ENCODE measurements around the gene P4HA2. TPM values are rescaled to one million over a fixed set of nuclear protein-coding genes. Genes with fewer than 3 reads are reported as not detected.

P4HA2 gene
- polyA plus RNA-seq, 1 experiment = 435 TPM

DNA sequence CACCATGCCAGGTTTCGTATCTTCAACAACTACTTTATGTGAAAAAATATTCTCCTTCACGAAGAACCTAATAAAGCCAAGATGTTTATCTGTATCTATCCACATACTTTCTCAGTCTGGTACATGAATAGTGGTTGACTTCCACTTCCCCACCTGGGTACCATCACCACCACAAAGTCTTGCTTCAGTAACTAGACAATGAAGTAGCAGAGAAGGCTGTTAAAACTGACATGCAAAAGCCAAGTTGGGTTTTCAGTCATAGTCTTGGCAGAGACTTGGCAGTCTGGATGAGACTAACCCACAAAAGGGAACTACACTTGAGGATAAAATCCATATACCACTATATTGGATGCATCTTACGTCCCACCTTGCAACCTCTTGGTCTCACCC is 5.0 kb downstream of the P4HA2 start:
- ChIA-PET CTCF (interaction anchor here (1.7 kb wide), 1 partner anchor 11 kb away, joined by 3 read pairs; no protein-coding TSS in a partner anchor), POLR2A (no interaction called here)
- Histone ChIP-seq H3K36me3 (ENCODE audit: control insufficient read depth, insufficient read depth, low read length) (peaks cover 7% of the 10 kb centered on the region), H3K27me3 (ENCODE audit: control insufficient read depth, insufficient read depth, low read length) (no peaks in the 10 kb centered on the region), H3K4me3 (ENCODE audit: low read depth, low read length) (no peak overlapping the region)
- TF ChIP-seq, protein P1, sequence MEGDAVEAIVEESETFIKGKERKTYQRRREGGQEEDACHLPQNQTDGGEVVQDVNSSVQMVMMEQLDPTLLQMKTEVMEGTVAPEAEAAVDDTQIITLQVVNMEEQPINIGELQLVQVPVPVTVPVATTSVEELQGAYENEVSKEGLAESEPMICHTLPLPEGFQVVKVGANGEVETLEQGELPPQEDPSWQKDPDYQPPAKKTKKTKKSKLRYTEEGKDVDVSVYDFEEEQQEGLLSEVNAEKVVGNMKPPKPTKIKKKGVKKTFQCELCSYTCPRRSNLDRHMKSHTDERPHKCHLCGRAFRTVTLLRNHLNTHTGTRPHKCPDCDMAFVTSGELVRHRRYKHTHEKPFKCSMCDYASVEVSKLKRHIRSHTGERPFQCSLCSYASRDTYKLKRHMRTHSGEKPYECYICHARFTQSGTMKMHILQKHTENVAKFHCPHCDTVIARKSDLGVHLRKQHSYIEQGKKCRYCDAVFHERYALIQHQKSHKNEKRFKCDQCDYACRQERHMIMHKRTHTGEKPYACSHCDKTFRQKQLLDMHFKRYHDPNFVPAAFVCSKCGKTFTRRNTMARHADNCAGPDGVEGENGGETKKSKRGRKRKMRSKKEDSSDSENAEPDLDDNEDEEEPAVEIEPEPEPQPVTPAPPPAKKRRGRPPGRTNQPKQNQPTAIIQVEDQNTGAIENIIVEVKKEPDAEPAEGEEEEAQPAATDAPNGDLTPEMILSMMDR (IDR thresholded peaks at IDR 0.05; ENCODE audit: insufficient read depth, low read depth, low read length) = no peak
- DNase-seq (ENCODE audit: low read depth) = no peak

- no peak overlapping the region for H3K4me3 ChIP-seq (ENCODE audit: low read depth, low read length)
- DNase-seq (ENCODE audit: low read depth) = peak; percentile 73
Observed at GRCh38 chr5:132221781-132222648, 5.6 kb downstream of the P4HA2 start.

DNA sequence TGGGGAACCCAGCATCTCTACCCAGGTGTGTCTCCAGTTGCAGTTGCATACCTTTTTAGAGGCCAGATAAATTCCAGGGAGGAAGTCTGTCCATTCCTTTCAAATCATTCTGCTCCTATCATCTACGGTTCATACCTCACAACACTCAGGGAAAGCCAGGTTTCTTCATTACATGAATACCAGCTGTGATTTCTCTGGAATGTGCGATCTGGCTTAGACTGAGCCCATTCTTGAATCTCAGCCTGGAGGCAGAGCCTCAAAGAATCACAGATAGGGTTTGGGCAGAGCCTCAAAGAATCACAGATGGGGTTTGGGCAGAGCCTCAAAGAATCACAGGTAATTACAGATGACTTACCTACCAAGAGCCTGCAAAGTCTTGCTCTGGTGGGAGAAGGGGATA is 7.2 kb downstream of the P4HA2 start:
- H3K36me3 ChIP-seq (ENCODE audit: control insufficient read depth, insufficient read depth, low read length) = peaks cover 14% of the 10 kb centered on the region
- no peaks in the 10 kb centered on the region for H3K27me3 ChIP-seq (ENCODE audit: control insufficient read depth, insufficient read depth, low read length)
- DNase-seq (ENCODE audit: low read depth) = no peak
- TF ChIP-seq, protein P1 (IDR thresholded peaks at IDR 0.05; ENCODE audit: insufficient read depth, low read depth, low read length) = no peak
- POLR2A ChIA-PET = interaction anchor here (0.7 kb wide), 1 partner anchor 323 kb away, joined by 4 read pairs; no protein-coding TSS in a partner anchor
- no peak overlapping the region for H3K4me3 ChIP-seq (ENCODE audit: low read depth, low read length)
- CTCF ChIA-PET = interaction anchor here (1.0 to 1.1 kb wide), 2 partner anchors 17 to 18 kb away, joined by 3 read pairs; no protein-coding TSS in a partner anchor

More at GRCh38 chr5:132221781-132222648, 5.6 kb downstream of the P4HA2 start:
- TF ChIP-seq, protein P1 (IDR thresholded peaks at IDR 0.05; ENCODE audit: insufficient read depth, low read depth, low read length) = peak; percentile 28; the same call in 1 of the 2 replicates
- peaks cover 12% of the 10 kb centered on the region for H3K36me3 ChIP-seq (ENCODE audit: control insufficient read depth, insufficient read depth, low read length)
- H3K27me3 ChIP-seq (ENCODE audit: control insufficient read depth, insufficient read depth, low read length) = no peaks in the 10 kb centered on the region
- POLR2A ChIA-PET = interaction anchor here (0.8 kb wide), 1 partner anchor 276 kb away, joined by 3 read pairs; no protein-coding TSS in a partner anchor
- CTCF ChIA-PET = interaction anchor here (0.6 to 1.7 kb wide), 4 partner anchors 10 to 554 kb away, joined by 3 read pairs; no protein-coding TSS in a partner anchor

- no peak for DNase-seq (ENCODE audit: low read depth)
- TF ChIP-seq, protein P1 (IDR thresholded peaks at IDR 0.05; ENCODE audit: insufficient read depth, low read depth, low read length) = no peak
- CTCF ChIA-PET = interaction anchor here (1.0 to 1.1 kb wide), 2 partner anchors 17 to 18 kb away, joined by 3 read pairs; no protein-coding TSS in a partner anchor
- Histone ChIP-seq H3K4me3 (ENCODE audit: low read depth, low read length) (no peak overlapping the region), H3K36me3 (ENCODE audit: control insufficient read depth, insufficient read depth, low read length) (peaks cover 14% of the 10 kb centered on the region), H3K27me3 (ENCODE audit: control insufficient read depth, insufficient read depth, low read length) (no peaks in the 10 kb centered on the region)
- POLR2A ChIA-PET = interaction anchor here (0.7 kb wide), 1 partner anchor 324 kb away, joined by 4 read pairs; no protein-coding TSS in a partner anchor
Observed at GRCh38 chr5:132219981-132220380, 7.7 kb downstream of the P4HA2 start.

DNA sequence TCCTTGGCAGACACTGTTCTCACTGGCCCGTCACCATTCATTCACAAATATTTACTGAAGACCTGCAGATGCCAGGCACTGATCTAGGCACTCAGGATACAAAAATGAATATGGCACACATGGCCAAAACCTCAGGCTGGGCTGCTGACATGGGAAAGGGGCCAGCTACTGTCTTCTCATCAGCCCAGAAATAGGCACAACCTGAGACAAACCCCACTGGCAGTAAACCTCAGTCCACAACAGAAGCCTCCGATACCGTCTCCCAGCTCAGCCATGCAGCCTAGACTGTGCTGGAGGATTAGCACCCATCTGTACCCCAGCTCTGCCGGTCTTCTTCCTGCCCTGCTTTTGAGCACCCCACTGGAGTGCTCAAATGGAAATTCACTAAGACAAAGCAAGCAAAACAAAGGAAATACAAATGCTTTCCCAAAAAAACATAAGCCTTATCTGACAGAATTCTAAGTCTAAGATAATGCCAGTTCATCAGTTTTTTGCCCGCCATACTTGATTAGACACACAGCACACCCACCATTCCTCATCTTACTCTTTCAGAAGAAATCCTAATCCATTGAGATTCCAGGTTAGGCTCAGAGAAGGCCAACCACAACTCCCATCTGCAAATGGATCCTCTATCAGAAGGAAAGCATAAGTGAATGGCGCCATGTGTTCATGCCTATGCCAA is 8.2 kb downstream of the P4HA2 start:
- ChIA-PET CTCF (interaction anchor here (1.1 to 1.4 kb wide), 2 partner anchors 19 kb away, joined by 3 to 4 read pairs; no protein-coding TSS in a partner anchor), POLR2A (no interaction called here)
- peaks cover 17% of the 10 kb centered on the region for H3K36me3 ChIP-seq (ENCODE audit: control insufficient read depth, insufficient read depth, low read length)
- no peaks in the 10 kb centered on the region for H3K27me3 ChIP-seq (ENCODE audit: control insufficient read depth, insufficient read depth, low read length)
- TF ChIP-seq, protein P1 (IDR thresholded peaks at IDR 0.05; ENCODE audit: insufficient read depth, low read depth, low read length) = no peak
- DNase-seq (ENCODE audit: low read depth) = no peak
- H3K4me3 ChIP-seq (ENCODE audit: low read depth, low read length) = no peak overlapping the region
